DND-41 (cell line): ENCODE results near the gene HYDIN.

ENCODE experiments used
- EZH2 ChIP-seq: IDR thresholded peaks from 3 replicates; pipeline ENCODE4 v1.6.1; 2012; ENCODE audit warnings: borderline replicate concordance, low read depth, mild to moderate bottlenecking, moderate library complexity, low read length, inconsistent platforms; ENCODE audit not compliant: severe bottlenecking
- TF ChIP-seq, protein P1 (sequence below): IDR thresholded peaks from 2 replicates; pipeline ENCODE4 v1.5.1; 2012; ENCODE audit warnings: borderline replicate concordance, low read length, moderate library complexity, mild to moderate bottlenecking; ENCODE audit not compliant: poor library complexity, severe bottlenecking; ENCODE audit errors: extremely low read depth

DNA sequence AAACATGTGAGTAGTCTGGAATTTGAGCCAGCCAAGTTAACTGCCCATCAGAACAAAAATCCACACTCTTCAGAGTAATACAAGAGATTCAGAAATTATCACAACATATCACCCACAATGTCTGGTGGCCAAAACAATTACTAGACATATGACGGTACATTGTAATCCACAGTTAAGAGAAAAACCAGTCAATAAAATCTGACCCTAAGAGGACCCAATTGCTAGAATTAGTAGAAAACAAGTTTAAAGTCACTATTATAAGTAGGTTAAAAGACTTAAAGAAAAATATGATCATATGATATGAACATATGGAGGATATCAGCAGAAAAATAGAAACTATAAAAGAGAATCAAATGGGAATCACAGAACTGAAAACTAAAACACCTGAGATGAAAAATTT, 42.9 kb upstream of the HYDIN start:
- TF ChIP-seq, protein P1, sequence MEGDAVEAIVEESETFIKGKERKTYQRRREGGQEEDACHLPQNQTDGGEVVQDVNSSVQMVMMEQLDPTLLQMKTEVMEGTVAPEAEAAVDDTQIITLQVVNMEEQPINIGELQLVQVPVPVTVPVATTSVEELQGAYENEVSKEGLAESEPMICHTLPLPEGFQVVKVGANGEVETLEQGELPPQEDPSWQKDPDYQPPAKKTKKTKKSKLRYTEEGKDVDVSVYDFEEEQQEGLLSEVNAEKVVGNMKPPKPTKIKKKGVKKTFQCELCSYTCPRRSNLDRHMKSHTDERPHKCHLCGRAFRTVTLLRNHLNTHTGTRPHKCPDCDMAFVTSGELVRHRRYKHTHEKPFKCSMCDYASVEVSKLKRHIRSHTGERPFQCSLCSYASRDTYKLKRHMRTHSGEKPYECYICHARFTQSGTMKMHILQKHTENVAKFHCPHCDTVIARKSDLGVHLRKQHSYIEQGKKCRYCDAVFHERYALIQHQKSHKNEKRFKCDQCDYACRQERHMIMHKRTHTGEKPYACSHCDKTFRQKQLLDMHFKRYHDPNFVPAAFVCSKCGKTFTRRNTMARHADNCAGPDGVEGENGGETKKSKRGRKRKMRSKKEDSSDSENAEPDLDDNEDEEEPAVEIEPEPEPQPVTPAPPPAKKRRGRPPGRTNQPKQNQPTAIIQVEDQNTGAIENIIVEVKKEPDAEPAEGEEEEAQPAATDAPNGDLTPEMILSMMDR, result no peak
- TF ChIP-seq EZH2, result no peak
